DOHH2 (cell line): ENCODE measurements around the gene ARNT2.

Source experiments
- H3F3A ChIP-seq: fragments of 200-600 bp; sonication (generic), shearing (Covaris generic); 2 replicates; pipeline ENCODE4 v1.6.0; 2016; ENCODE audit warnings: antibody characterized with exemption, mild to moderate bottlenecking; ENCODE audit not compliant: control insufficient read depth, insufficient read depth
- H3K27ac ChIP-seq: fragments of 200-600 bp; sonication (generic); 2 replicates; pipeline ENCODE4 v1.5.1; 2014; ENCODE audit warnings: low read depth, mild to moderate bottlenecking, low read length, moderate library complexity
- H3K27me3 ChIP-seq: fragments of 200-600 bp; sonication (generic); 2 replicates; pipeline ENCODE4 v1.6.1; 2014; ENCODE audit warnings: mild to moderate bottlenecking, low read length, mixed read lengths; ENCODE audit not compliant: control insufficient read depth
- H3K36me3 ChIP-seq: fragments of 200-600 bp; sonication (generic); 2 replicates; pipeline ENCODE4 v1.6.1; 2014; ENCODE audit warnings: mild to moderate bottlenecking, low read length, moderate library complexity, mixed read lengths; ENCODE audit not compliant: control insufficient read depth
- H3K4me1 ChIP-seq: fragments of 200-600 bp; sonication (generic); 2 replicates; pipeline ENCODE4 v1.6.1; 2014; ENCODE audit warnings: mild to moderate bottlenecking, low read length, mixed read lengths; ENCODE audit not compliant: control insufficient read depth
- H3K4me2 ChIP-seq: fragments of 200-600 bp; sonication (generic); 2 replicates; pipeline ENCODE4 v1.6.0; 2014; ENCODE audit warnings: mild to moderate bottlenecking, low read length, moderate library complexity
- H3K4me3 ChIP-seq: fragments of 200-600 bp; sonication (generic); 2 replicates; pipeline ENCODE4 v1.5.1; 2014; ENCODE audit warnings: mild to moderate bottlenecking, low read length, mixed read lengths
- H3K79me2 ChIP-seq: fragments of 200-600 bp; sonication (generic); 2 replicates; pipeline ENCODE4 v1.6.1; 2014; ENCODE audit warnings: mild to moderate bottlenecking, low read length, mixed read lengths; ENCODE audit not compliant: control insufficient read depth
- H3K9me2 ChIP-seq: fragments of 200-600 bp; sonication (generic); replicated peaks from 2 replicates; pipeline ENCODE4 v1.6.1; 2014; ENCODE audit warnings: mild to moderate bottlenecking, low read length, mixed read lengths; ENCODE audit not compliant: control insufficient read depth
- H3K9me3 ChIP-seq: fragments of 200-600 bp; sonication (generic); 2 replicates; pipeline ENCODE4 v1.6.1; 2014; ENCODE audit warnings: antibody characterized with exemption, low read length, mixed read lengths; ENCODE audit not compliant: control insufficient read depth, insufficient read depth
- H4K20me1 ChIP-seq: fragments of 200-600 bp; sonication (generic); 2 replicates; pipeline ENCODE4 v1.6.0; 2014; ENCODE audit warnings: low read depth, mild to moderate bottlenecking, antibody characterized with exemption, low read length, moderate library complexity; ENCODE audit not compliant: control insufficient read depth, insufficient read depth
- CTCF ChIP-seq: fragments of 200-600 bp; sonication (generic); IDR thresholded peaks from one replicate; pipeline ENCODE4 v1.5.1; 2014; ENCODE audit warnings: antibody characterized with exemption, mild to moderate bottlenecking, low read depth, low read length; ENCODE audit not compliant: poor library complexity, severe bottlenecking
- EZH2phosphoT487 ChIP-seq: fragments of 200-600 bp; sonication (generic); IDR thresholded peaks from 2 replicates; pipeline ENCODE4 v1.6.1; 2017; ENCODE audit warnings: borderline replicate concordance, mild to moderate bottlenecking, antibody characterized with exemption, low read length, moderate library complexity, mixed read lengths

Gene ARNT2

GRCh38 chr15:80495401-80495942 is 91.3 kb downstream of the ARNT2 start:
- Histone ChIP-seq H3K79me2 (no peaks in the 10 kb centered on the region), H3F3A (no peaks in the 10 kb centered on the region), H3K4me1 (peaks cover 4% of the 10 kb centered on the region; the same call in 1 of the 2 replicates), H3K4me2 (no peak overlapping the region), H3K27me3 (no peaks in the 10 kb centered on the region), H3K36me3 (no peaks in the 10 kb centered on the region), H3K27ac (no peak overlapping the region), H4K20me1 (no peaks in the 10 kb centered on the region), H3K9me2 (no peaks in the 10 kb centered on the region; the same call in 1 of the 2 replicates), H3K9me3 (no peaks in the 10 kb centered on the region), H3K4me3 (no peak overlapping the region)
- no peak for TF ChIP-seq CTCF
- no peak for TF ChIP-seq EZH2phosphoT487

DNA sequence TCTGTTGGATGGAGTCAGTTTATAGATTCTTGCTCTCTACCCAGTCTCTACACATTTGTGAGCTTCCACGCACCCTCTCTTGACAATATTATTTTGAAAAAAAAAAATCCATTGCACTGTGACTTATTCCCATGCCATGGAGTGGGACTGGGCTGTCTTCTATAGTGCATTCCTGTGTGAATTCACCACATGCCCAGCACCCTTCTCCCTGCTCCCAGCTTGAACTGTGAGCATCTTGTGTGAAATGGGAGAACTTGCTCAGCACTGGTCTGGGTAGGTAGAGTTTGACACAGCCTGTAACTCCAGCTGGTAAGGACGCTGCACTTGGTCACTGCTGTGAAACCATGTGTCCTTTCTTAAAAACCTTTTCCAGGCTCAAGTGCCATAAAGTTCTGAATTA is 91.9 kb downstream of the ARNT2 start:
- Histone ChIP-seq H3K4me3 (no peak overlapping the region), H3K27ac (no peak overlapping the region), H3F3A (no peaks in the 10 kb centered on the region), H3K4me2 (no peak overlapping the region), H3K79me2 (no peaks in the 10 kb centered on the region), H3K27me3 (no peaks in the 10 kb centered on the region), H3K9me2 (no peaks in the 10 kb centered on the region; the same call in 1 of the 2 replicates), H3K36me3 (no peaks in the 10 kb centered on the region), H3K9me3 (no peaks in the 10 kb centered on the region), H4K20me1 (no peaks in the 10 kb centered on the region), H3K4me1 (no peaks in the 10 kb centered on the region)
- TF ChIP-seq CTCF (no peak), EZH2phosphoT487 (no peak)

GRCh38 chr15:80497221-80497620 is 93.0 kb downstream of the ARNT2 start:
- no peaks in the 10 kb centered on the region for H3K4me1 ChIP-seq
- H3K9me3 ChIP-seq = no peaks in the 10 kb centered on the region
- H3K4me3 ChIP-seq = no peak overlapping the region
- no peak overlapping the region for H3K27ac ChIP-seq
- TF ChIP-seq CTCF (no peak), EZH2phosphoT487 (no peak)
- no peak overlapping the region for H3K4me2 ChIP-seq
- no peaks in the 10 kb centered on the region for H3F3A ChIP-seq
- H3K36me3 ChIP-seq = no peaks in the 10 kb centered on the region
- no peaks in the 10 kb centered on the region for H3K79me2 ChIP-seq
- no peaks in the 10 kb centered on the region; the same call in 1 of the 2 replicates for H3K9me2 ChIP-seq
- H4K20me1 ChIP-seq = no peaks in the 10 kb centered on the region
- no peaks in the 10 kb centered on the region for H3K27me3 ChIP-seq

DNA sequence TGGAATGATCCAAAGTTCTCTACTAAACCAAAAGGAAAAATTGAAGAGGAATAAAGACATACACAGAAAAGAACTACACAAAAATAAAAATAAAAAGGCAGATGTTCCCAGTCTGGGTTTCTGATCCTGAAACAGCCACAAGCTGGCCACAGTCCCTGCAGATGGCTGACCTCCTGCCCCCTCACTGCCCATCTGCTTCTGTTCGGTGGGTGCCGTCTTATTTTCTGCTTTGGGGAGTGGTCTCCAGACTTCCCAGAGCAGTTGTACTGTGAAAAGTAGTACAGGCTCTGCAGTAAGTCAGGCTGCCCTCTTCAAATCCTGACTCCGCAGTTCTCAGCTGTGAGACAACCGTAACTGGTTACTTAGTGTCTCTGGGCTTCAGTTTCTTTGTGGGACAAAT is 94.5 kb downstream of the ARNT2 start:
- H3K4me3 ChIP-seq = no peak overlapping the region
- H3K9me3 ChIP-seq = no peaks in the 10 kb centered on the region
- H3K27me3 ChIP-seq = no peaks in the 10 kb centered on the region
- H3K36me3 ChIP-seq = no peaks in the 10 kb centered on the region
- no peak overlapping the region for H3K4me2 ChIP-seq
- H3K4me1 ChIP-seq = no peaks in the 10 kb centered on the region
- no peaks in the 10 kb centered on the region for H3F3A ChIP-seq
- no peaks in the 10 kb centered on the region; the same call in 1 of the 2 replicates for H3K9me2 ChIP-seq
- TF ChIP-seq EZH2phosphoT487 = no peak
- TF ChIP-seq CTCF = no peak
- H4K20me1 ChIP-seq = no peaks in the 10 kb centered on the region
- H3K79me2 ChIP-seq = no peaks in the 10 kb centered on the region
- H3K27ac ChIP-seq = no peak overlapping the region
